ENCODE data around the gene BDKRB1. TPM values are rescaled to one million over a fixed set of nuclear protein-coding genes. Genes with fewer than 3 reads are reported as not detected.
A peak's percentile ranks its signal among the peaks of the same experiment; 100 is the strongest.

The BDKRB1 gene
- total RNA-seq, 2 donors from 2014 or later: 3.2 to 5.5 TPM

DNA sequence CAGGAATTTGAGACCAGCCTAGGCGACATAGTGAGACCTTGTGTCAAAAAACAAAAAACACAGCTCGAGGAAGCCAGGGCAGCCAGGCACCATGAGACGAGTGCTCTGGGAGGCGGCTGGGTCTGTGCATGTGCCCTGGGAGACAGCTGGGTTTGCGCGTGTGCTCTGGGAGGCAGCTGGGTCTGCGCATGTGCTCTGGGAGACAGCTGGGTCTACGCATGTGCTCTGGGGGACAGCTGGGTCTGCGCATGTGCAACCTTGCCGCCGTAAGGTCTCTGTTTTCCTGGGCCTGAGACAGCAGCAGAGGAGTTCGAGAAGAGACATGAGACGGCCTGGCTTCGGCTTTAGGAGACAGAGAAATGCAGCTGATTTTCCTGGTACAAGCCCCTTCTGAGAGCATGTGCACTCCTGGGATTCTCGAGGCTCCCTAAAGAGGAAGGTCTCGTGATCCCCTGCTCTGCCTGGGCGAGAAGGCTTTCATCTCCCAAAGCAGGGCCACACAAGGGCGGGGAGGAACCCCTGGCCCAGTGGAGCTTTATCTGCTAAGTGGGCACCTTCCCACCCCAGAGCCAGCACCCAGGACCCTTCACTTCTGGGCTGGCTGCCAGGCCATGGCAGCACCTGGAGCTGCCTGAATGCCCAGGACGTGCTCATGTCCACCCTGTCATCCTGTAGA lies 3.5 kb upstream of the BDKRB1 start:
- Histone ChIP-seq H3K4me1 (no peaks in the 10 kb centered on the region), H3K9me3 (no peaks in the 10 kb centered on the region), H3K27me3 (no peaks in the 10 kb centered on the region), H3K9ac (ENCODE audit: low read depth in 2 of 2, low read length in 2 of 2) (no peak overlapping the region), H3K36me3 (no peaks in the 10 kb centered on the region), H3K4me3 (no peak overlapping the region), H3K27ac (peak overlapping the region; percentile 24)
- intact Hi-C loops (cut with DNase I): no loop called here
- no peak for DNase-seq
- TF ChIP-seq, protein P1, sequence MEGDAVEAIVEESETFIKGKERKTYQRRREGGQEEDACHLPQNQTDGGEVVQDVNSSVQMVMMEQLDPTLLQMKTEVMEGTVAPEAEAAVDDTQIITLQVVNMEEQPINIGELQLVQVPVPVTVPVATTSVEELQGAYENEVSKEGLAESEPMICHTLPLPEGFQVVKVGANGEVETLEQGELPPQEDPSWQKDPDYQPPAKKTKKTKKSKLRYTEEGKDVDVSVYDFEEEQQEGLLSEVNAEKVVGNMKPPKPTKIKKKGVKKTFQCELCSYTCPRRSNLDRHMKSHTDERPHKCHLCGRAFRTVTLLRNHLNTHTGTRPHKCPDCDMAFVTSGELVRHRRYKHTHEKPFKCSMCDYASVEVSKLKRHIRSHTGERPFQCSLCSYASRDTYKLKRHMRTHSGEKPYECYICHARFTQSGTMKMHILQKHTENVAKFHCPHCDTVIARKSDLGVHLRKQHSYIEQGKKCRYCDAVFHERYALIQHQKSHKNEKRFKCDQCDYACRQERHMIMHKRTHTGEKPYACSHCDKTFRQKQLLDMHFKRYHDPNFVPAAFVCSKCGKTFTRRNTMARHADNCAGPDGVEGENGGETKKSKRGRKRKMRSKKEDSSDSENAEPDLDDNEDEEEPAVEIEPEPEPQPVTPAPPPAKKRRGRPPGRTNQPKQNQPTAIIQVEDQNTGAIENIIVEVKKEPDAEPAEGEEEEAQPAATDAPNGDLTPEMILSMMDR (IDR thresholded peaks at IDR 0.05): no peak

DNA sequence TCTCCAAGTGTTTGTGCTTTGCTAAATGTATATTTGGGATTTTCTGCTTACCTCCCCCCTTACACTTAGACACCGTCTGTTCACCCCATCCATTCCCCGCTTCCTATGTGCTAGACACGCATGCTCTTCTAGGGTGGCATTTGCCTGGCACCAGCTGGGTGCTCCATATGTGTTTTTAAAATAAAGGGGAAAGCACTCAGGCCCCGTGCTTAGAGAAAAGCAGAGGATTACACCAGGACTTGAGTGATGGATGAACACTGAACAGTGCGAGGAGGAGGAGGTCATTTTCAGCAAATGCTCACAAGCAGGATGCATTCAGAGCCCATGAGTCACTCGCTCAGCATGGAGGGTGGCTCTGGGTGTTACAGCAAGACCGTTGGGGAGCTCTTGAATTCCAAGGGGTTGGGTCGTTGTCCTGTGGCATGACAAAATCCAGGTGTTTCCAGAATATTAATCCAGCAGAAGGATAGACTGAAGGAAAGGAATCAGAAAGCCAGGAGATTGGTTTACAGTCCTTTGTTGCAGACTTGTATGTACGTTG lies 2.9 kb upstream of the BDKRB1 start:
- no peak for DNase-seq
- Histone ChIP-seq H3K27ac (peak overlapping the region; percentile 24), H3K9ac (ENCODE audit: low read depth in 2 of 2, low read length in 2 of 2) (no peak overlapping the region), H3K36me3 (no peaks in the 10 kb centered on the region), H3K4me3 (no peak overlapping the region), H3K9me3 (no peaks in the 10 kb centered on the region), H3K4me1 (no peaks in the 10 kb centered on the region), H3K27me3 (no peaks in the 10 kb centered on the region)
- intact Hi-C loops (cut with DNase I): no loop called here
- TF ChIP-seq, protein P1 (IDR thresholded peaks at IDR 0.05): no peak

DNA sequence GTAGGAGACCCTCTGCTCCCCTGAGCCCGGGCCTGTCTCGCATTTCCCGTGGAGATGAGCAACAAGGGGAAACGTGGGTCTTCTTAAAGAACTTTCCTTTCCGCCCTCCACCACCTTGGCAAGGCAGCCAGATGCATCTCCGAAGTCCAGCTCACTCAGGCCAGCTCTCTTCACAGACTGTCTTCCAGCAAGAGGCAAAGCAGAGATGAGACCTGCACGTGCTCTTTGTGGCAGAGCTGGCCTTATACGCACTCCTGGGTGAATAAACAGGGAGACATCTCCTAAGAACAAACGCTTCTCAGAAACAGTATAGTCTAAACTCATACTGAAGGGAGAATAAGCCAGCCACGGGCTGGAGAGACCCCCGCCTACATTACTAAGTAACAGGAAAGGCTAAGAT lies 1.3 kb upstream of the BDKRB1 start:
- no peaks in the 10 kb centered on the region for H3K4me1 ChIP-seq
- peak overlapping the region; percentile 13 for H3K27ac ChIP-seq
- H3K9me3 ChIP-seq: no peaks in the 10 kb centered on the region
- H3K4me3 ChIP-seq: no peak overlapping the region
- H3K27me3 ChIP-seq: no peaks in the 10 kb centered on the region
- intact Hi-C loops (cut with DNase I): no loop called here
- no peak for DNase-seq
- TF ChIP-seq, protein P1 (IDR thresholded peaks at IDR 0.05): no peak
- H3K36me3 ChIP-seq: no peaks in the 10 kb centered on the region
- H3K9ac ChIP-seq (ENCODE audit: low read depth in 2 of 2, low read length in 2 of 2): no peak overlapping the region

DNA sequence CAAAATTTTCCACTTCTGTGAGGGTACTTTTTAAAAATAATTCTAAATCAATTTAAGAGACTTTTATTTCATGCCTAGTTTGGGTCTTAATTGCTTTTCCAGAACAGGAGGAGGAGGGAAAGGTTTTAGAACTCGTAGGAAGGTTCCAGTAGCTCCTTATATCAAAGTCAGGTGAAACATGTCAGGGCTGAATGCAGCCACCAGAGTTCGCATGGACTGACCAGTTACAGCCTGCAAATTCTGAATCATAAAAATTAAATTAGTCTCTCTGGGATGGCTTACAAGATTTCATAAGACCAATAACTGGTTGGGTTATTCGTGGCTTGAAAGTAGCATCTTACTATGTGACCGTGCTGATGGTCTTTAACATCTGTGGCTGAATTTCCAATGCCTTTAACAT lies 397 bp downstream of the BDKRB1 start:
- Histone ChIP-seq H3K9ac (ENCODE audit: low read depth in 2 of 2, low read length in 2 of 2) (no peak overlapping the region), H3K4me1 (no peaks in the 10 kb centered on the region), H3K27ac (peak overlapping the region; percentile 13), H3K4me3 (no peak overlapping the region), H3K9me3 (no peaks in the 10 kb centered on the region), H3K27me3 (no peaks in the 10 kb centered on the region), H3K36me3 (no peaks in the 10 kb centered on the region)
- TF ChIP-seq, protein P1 (IDR thresholded peaks at IDR 0.05): no peak
- no peak for DNase-seq
- intact Hi-C loops (cut with DNase I): no loop called here

DNA sequence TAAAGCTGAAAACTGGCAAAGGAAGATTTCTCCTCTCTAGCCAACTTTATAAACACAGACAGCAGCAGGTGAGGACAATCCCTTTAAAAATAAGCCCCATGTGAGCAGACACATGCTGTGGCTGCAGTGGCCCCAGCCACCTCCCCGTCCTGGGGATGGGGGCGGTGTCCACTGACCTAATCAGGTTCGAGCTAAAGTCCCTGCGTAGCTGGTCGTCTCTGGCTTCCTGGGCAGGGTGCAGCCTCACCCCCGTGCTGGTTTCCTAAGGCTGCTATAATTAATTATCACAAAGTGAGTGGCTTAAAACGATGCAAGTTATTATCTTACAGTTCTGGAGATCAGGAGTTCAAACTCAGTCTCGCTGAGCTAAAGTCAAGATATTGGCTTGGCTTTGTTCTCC lies 1.0 kb downstream of the BDKRB1 start:
- H3K4me3 ChIP-seq: no peak overlapping the region
- DNase-seq: no peak
- intact Hi-C loops (cut with DNase I): no loop called here
- no peaks in the 10 kb centered on the region for H3K27me3 ChIP-seq
- no peaks in the 10 kb centered on the region for H3K9me3 ChIP-seq
- no peak overlapping the region for H3K27ac ChIP-seq
- TF ChIP-seq, protein P1 (IDR thresholded peaks at IDR 0.05): no peak
- H3K9ac ChIP-seq (ENCODE audit: low read depth in 2 of 2, low read length in 2 of 2): no peak overlapping the region
- H3K36me3 ChIP-seq: no peaks in the 10 kb centered on the region
- no peaks in the 10 kb centered on the region for H3K4me1 ChIP-seq
